NCI-H226 (cell line): ENCODE data around the gene TEX19.
A peak's percentile ranks its signal among the peaks of the same experiment; 100 is the strongest.
"Not testable (repeated sequence)": the region's sequence is repeated elsewhere in the genome, so short reads cannot be mapped to it uniquely, and the experiment has no call there.

ENCODE experiments used
- DNase-seq: peaks from one replicate; pipeline ENCODE4 v3.0.0-alpha.2; 2015

The TEX19 gene

GRCh38 chr17:82392941-82393340, 33.9 kb downstream of the TEX19 start:
- no peak for DNase-seq

DNA sequence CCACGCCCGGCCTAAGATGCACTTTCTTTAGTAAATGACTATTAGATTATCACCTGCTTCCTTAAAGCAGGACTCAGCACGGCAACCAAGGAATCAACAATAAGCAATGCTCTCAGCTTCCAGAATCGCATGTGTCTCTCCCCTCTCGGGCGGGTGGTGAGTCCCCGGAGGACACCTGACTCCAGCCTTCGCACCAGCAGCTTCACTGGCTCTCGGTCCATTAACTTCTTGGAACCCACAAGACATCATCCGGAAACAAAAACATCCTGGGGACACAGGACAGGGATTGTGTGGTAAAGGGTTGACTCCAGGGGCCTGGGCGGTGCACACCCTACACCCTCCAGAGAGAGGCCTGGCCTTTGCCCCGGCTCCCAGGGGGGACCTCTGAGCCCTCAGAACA, 35.2 kb downstream of the TEX19 start:
- DNase-seq: no peak

GRCh38 chr17:82396601-82397435, 37.8 kb downstream of the TEX19 start:
- DNase-seq: no peak

DNA sequence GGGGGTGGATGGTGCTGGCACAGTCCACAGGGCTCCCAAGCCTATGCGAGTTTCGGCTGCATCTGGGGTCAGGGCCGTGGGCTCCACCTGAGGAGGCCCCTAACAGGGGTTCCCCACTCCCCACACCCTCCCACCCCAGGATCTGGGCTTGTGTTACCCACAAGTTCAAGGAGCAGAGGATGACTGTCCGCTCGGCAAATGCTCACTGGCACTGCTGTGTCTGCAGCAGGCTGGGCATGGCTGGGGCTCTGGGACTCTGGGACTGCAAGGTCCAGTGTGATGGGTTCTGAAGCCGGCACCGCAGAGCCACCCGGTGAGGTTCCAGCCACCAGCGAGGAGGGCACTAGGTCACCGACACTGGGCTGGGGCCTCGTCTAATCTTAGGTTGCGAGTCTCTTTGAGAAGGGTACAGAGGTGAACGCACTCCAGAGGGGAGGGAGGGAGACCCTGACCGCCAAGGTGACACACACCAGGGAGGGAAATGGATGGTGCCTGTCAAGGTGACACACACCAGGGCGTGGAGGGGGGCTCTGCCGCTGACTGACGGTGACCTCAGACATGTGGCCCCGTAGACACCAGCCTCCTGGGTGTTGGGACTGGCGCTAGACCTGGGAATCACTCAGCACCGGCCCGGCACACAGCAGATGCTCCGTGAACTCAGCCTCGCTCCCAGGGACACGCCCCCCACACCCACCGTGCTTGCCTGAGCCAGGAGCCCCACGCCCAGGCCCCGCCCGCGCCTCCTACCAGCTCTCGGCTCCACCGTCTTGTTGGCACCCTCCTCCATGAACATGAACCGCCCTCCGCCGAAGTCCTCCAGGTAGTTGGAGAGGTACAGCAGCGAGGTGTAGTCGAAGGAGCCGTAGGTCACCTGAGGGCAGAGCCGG, 38.6 kb downstream of the TEX19 start:
- no peak for DNase-seq

GRCh38 chr17:82399041-82399441, 40.0 kb downstream of the TEX19 start:
- no peak for DNase-seq

- DNase-seq: no peak
Observed at GRCh38 chr17:82399601-82400101, 40.6 kb downstream of the TEX19 start.

DNA sequence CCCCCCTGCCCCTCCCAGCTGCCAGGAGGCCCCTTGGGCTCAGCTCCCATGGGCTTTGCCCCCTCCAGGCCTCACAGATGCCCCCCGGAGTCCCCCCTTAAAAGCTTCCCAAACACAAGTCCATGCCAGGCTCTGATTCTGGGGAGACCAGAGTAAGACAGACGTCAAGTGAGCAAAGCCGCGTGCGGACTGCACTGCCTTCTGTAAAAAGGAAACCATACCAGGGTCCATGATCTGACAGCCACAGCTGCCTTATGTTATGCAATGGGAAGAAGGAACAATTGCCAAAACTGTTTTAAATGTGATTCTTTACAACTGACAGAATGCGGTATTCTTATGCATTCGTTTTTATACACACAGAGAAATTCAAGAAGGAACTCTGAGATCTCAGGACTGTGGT, 41.2 kb downstream of the TEX19 start:
- no peak for DNase-seq

DNA sequence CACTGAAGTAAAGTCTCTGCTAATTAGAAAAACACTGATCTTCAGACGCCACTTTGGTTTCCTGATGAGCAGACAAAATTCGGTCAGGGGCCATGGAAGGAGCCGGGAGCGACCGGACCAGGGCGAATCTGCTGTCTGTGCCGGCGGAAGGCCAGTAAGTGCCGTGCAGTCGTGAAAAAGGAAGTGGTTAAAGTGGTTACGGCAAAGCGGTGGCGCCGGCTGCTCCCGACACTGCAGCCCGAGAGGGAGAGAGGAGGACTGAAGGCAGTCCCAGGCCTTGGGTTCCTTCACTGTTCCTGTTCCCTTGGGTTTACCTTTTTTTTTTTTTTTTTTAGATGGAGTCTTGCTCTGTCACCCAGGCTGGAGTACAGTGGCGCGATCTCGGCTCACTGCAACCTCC, 41.8 kb downstream of the TEX19 start:
- no peak for DNase-seq

DNA sequence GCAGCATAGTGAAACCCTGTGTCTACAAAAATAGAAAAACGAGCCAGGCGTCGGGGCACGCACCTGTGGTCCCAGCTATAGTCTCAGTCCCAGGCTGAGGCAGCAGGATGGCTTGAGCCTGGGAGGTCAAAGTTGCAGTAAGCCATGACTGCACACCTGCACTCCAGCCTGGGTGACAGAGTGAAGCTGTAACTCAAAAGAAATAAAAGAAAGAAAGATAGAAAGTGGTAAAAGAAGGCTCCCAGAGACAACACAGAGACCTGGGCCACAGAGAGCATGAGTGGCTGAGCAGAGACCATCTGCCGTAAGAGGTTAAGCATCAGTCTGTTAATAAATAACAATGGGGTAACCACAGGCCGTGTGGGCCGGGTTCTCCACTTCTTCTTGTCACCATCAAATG, 43.8 kb downstream of the TEX19 start:
- no peak for DNase-seq

DNA sequence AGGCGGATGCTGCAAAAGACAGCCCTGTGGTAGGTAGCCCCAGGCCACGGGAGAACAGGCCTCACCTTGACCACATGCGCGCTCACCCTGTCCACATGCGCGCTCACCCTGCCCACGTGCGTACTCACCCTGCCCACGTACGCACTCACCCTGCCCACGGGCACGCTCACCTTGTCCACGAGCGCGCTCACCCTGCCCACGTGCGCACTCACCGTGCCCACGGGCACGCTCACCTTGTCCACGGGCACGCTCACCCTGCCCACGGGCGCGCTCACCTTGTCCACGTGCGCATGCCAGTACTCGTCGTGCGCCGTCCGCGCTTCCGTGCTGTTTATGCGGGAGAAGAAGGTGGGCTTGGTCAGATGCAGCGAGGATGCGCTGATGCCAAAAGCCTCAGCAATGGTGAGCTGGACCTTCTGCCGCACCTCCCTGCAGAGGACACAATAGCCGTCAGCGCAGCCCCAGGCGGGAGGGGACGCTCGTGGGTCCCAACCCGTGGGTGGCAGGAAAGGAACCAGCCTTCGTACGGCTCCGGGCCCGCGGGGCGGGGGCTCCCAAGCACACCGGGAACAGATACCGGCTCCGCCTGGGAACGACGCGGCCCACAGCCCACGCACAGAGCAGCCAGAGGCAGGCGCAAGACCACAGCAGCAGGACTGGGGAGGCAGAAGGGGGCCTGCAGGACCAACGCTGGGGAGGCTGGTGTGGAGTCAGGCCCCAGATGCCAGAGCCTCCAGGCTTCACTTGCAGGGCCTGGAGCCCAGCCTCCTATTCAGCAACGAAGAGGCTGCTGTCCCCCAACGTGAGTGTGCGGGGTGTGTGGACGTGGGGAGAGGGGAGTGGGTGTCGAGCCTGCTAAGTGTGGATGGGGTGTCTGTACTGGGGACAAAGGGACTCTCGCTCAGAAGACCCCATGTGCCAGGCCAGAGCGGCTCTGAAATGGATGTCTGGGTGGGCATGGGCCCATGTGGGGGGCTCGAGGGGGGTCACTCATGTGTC, 44.9 kb downstream of the TEX19 start:
- DNase-seq: no peak

DNA sequence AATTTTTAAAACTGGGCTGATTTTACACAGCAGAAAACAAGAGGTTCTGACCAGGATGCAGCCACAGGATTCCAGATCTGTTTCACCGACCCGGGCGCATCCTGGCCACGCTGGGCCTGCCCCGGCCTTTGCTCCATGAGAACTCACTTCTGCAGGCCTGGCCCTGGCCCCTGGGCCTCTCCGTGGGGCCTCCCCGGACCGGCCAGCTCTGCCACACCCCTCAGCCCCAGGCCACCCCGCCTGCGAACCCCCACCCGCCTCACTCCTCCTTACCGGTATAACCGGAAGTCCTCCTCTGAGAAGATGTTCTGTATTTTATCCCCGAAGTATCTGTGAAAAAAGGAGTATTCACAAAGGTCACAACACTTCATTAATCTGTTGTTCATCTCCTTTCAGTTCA, 46.0 kb downstream of the TEX19 start:
- DNase-seq: no peak

GRCh38 chr17:82406131-82406671, 47.2 kb downstream of the TEX19 start:
- no peak for DNase-seq

GRCh38 chr17:82407255-82407654, 48.2 kb downstream of the TEX19 start:
- DNase-seq: peak; percentile 44

DNA sequence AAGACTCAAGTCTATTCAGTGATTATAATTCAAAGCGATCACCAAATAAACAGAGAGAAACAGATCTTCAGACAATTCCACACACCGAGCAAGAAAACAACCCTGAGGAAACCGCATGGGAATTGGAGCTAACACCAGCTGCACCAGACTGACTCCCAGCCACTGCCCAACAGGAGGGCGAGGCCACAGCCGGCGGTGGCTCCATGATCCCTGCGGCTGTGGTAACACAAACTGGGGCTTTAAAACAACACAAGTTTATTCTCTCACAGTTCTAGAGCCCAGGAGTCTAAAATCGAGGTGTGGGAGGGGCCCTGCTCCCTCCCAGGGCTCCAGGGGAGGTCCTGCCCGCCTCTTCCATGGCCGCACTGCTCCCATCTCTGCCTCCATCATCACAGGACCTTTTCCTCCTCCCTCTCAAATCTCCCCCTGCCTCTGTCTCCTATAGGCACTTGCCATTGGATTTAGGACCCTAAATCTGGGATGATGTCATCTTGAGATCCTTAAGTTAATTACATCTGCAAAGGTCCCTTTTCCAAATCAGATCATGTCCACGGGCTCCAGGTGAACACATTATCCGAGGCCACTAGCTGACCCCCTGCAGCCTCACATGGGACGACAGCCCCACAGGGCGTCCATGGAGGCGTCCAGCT, 49.4 kb downstream of the TEX19 start:
- no peak for DNase-seq

- DNase-seq: no peak
Observed at GRCh38 chr17:82408938-82409318, 49.9 kb downstream of the TEX19 start.

GRCh38 chr17:82410014-82410716, 51.1 kb downstream of the TEX19 start:
- DNase-seq: no peak

DNA sequence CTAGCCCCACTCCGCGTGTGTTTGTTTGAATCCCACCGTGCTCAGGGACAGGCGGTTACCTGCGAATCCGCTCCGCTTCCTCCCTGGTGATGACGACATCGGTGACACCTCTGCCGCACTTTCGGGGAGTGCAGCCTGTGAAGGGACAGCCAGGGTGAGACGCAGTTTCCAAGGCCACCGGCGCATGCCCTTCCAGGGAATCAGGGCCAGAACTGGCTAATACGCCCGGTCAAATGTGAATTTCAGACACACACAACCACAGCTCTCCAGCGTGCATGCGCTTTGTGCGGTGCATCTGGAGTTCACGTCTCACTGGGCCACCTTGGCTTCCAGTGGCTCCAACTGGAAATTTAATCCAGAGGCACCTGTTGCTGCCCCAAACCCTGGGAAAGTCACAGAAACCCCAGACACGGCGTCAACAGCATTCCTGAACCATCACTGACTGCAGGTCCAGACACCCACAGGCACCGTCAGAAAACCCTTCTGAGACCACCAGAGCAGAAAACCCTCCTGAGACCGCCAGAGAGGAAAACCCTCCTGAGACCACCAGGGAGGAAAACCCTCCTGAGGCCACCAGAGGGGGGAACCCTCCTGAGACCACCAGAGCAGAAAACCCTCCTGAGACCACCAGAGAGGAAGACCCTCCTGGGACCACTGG, 52.5 kb downstream of the TEX19 start:
- DNase-seq: no peak

DNA sequence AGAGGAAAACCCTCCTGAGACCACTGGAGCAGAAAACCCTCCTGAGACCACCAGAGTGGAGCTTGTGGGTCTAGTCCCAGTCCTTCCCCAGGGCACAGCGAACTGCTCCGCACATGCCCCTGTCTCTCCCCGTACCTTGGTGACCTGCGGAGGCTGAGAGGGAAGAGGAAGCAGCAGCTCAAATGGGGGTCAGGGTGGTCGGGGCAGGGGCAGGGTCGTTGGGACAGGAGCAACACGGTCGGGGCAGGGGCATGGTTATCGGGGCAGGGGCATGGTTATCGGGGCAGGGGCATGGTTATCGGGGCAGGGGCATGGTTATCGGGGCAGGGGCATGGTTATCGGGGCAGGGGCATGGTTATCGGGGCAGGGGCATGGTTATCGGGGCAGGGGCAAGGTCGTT, 53.0 kb downstream of the TEX19 start:
- DNase-seq: not testable (repeated sequence)

DNA sequence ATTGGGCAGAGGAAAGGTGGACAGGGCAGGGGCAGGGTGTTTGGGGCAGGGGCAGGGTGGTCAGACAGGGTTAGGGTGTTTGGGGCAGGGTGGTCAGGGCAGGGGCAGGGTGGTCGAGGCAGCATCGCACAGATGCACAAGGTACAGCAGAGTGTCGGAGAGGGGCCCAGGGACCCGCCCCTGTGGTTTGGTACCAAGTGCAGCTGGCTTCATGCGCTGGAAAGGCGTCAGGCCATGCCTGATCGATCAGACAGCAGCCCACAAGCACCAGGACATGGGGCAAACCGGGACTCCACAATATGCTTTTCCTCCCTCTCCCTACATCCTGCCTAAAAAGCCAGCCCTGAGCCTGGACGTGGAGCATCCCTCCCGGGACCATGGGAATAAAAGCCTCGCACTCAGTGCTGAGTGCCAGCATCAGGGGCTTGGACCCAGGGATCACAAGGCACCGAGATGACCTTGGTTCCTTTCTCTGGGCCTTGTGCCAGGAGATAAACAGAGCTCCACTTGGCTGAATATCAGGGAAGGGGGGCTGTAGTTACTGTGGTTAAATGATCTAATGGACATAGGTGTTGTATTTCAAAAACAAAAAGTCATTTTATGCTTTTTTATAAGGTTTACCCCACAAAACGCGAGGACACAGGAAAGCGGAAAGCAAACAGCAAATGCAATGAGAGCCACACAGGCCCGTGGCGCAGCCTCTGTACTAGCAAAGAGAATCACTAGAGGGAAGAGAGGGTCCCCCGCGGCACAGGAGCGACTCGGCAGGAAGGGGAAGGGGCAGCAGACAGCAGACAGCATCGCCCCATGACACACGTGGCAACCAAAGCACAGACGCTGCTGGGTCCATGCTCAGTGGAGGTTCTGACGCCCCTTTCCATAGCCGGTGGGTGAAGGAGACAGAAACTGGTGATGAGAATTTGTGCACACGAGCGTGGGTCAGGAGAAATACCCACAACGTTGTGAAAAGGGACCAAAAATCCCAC, 53.8 kb downstream of the TEX19 start:
- DNase-seq: no peak
